HG02852 (cell line): ENCODE results near the gene ZIC4.

Source experiments
- ATAC-seq: cut with Tn5 transposase; IDR thresholded peaks from one replicate; pipeline ENCODE4 v1.9.1; 2021; ENCODE audit warnings: mild to moderate bottlenecking, moderate library complexity; ENCODE audit not compliant: unreplicated experiment

The ZIC4 gene

GRCh38 chr3:147406028-147406931 lies at the start of gene ZIC4:
Gene ZIC4 (minus strand): TSS chr3:147406543. CDS start chr3:147402797, 3,746 bp downstream.
- ATAC-seq = no peak

DNA sequence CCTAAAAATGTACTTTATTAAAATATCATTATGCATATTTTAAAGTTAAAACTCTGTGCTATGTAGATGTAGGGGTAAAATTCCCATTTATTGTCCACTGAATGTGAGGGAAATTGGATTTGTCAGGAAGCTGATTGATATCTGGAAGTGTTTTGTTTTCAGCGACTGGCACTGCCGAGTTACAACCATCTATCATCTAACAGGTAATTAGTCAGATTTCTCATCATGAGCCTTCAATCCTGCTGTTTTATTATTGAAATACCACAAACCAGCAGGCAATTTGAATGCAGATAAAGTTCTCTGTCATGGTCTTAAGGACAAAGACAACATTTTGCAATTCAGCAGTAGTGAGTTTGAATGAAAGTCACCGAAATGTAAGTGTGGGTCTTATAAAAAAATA lies 43.3 kb upstream of the ZIC4 start:
- ATAC-seq = no peak

DNA sequence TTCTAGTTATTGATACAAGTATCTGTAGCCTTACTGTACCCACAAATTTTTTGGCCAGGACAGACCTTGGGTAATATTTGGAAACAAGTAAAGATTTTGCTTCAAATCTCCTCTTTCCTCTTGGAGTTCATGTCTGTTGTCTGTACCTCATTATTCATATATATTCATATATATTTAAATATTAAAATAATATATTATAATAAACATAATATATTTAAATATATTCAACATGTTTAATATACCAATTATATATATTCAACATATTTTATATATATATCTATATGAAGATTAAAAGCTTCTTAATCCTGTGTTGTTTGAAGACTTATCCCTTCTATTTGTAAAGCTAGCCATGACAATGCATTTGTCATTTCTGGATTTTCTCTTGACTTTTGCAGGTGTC lies 40.9 kb upstream of the ZIC4 start:
- ATAC-seq = no peak

DNA sequence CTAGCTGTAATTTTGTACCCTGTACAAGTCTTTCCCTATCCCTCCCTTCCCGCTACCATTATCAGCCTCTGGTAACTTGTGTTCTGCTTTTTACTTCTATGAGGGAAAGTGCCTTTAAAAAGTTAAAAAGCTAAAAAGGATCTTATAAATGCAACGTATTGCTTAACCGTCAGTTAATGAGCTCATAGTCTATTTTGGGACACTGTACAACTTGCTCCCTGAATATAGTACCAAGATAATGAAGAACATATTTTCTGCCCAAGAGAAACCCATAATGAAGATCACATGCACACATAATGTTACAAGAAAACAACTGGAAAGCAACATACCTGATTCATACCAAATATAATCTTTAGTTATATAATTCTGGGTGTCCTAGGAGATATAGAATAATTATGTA lies 25.4 kb upstream of the ZIC4 start:
- no peak for ATAC-seq

DNA sequence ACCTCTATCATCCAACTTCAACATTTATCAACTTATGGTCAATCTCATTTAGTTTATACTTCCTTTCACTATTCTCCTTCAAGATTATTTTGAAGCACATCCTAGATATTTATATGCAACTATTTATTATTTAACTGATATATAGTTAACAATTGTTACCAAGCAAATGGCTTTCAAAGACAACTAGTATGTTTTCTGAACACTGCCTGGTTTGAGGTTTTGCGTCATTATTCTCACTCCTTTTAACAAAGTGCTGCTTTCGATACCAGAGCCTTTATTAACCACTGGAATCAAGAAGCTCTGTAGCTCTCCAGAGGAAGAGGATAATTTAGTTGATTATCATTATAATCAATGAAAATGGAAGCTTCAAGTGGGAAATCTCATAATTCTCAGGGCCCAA lies 22.4 kb upstream of the ZIC4 start:
- no peak for ATAC-seq

- no peak for ATAC-seq
Observed at GRCh38 chr3:147428326-147428725, 22.0 kb upstream of the ZIC4 start.

DNA sequence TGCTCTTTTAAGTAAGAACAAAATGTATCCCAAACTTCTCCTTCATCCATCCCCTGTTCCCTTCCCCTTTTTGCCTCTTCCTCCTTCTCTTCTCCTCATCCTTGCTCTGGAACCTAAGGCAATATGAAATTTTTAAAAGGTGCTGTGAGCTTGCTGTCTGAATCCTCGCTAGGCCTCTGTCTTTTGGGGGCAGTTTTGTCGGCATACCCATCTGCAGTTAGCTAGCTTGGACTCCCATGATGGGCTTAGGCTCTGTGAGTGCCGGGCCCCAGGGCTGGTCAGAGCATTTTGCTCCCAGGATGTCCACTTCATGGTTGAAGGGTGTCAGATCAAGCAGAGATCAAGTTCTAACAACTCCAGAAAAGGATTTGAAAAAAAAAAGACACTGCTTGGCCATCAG lies 21.4 kb upstream of the ZIC4 start:
- no peak for ATAC-seq

GRCh38 chr3:147426931-147427330 lies 20.6 kb upstream of the ZIC4 start:
- no peak for ATAC-seq

- no peak for ATAC-seq
Observed at GRCh38 chr3:147425388-147425850, 19.1 kb upstream of the ZIC4 start.

DNA sequence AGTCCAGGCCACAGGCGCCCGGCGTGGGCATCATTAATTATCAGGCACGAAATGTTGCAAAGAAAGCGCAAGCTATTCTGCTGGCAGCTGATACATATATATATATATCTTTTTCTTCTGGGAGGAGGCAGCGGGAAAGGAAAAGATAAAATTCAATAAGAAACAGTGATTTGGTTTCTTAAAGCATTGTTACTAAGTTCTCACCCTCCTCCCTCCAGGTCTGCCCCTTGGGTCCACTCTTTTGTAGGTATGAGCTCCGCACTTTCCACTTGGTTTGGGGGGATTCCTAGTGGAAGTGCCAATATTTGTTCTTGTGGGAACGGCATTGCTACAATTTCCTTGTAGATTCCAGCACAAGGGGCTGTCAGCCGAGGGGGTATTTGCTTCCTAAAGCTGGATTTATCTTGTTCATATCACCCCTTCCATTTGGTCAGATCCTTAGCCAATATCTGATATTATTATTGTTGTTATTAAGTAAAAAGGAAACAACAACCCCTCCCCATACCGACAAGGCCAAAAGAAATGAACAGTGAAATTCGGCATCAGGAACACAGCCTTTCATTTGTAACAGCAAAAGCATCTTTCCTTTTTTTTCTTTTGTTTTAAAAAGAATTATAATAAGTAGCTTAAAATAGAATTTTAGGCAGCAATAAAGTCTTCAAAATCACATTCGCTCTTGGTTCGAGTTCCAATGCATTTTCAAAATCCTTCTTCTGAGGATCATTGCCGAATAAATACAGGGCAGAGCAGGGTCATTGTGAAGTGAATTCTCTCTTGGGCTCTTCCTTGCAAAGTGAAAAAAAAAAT lies 18.4 kb upstream of the ZIC4 start:
- ATAC-seq = no peak

DNA sequence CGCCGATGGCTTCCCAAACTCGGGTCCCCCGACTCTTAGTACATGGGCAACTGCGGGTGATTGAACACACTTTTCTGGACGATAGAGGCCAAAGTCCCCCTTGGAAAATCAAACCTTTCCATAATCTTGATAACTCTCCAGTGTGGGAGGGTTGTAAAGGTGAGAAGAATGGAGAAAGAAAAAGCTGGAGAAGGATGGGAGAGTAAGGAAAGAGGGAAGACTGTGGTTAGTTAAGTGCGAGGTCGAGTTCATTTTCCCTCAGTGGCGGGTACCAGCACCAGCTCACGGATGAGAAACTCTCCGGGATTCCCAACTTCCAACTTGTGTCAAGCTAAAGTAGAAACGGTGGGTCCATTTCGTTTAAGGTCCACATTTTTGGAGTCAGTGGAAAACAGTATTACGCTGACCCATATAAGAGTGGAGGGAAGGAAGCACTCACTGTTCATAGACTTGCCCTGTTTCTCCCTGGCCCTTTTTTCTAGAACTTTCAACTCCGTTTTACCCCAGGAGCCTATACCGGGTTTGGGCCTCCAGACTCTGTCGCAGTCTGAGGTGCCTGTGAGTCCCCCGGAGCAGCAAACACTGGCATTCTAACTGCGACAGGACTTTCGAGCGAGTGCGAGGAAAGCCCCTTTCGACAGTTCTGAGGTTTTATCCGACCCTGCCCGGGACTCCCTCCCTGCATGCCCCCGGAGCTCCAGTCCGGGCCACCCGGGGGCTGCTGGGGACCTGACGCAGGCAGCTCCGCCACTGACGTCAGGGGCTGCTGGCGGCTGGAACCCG lies 17.6 kb upstream of the ZIC4 start:
- no peak for ATAC-seq

- no peak for ATAC-seq
Observed at GRCh38 chr3:147423537-147423797, 17.1 kb upstream of the ZIC4 start.

- ATAC-seq = no peak
Observed at GRCh38 chr3:147422601-147423536, 16.5 kb upstream of the ZIC4 start.

- no peak for ATAC-seq
Observed at GRCh38 chr3:147422196-147422595, 15.9 kb upstream of the ZIC4 start.

DNA sequence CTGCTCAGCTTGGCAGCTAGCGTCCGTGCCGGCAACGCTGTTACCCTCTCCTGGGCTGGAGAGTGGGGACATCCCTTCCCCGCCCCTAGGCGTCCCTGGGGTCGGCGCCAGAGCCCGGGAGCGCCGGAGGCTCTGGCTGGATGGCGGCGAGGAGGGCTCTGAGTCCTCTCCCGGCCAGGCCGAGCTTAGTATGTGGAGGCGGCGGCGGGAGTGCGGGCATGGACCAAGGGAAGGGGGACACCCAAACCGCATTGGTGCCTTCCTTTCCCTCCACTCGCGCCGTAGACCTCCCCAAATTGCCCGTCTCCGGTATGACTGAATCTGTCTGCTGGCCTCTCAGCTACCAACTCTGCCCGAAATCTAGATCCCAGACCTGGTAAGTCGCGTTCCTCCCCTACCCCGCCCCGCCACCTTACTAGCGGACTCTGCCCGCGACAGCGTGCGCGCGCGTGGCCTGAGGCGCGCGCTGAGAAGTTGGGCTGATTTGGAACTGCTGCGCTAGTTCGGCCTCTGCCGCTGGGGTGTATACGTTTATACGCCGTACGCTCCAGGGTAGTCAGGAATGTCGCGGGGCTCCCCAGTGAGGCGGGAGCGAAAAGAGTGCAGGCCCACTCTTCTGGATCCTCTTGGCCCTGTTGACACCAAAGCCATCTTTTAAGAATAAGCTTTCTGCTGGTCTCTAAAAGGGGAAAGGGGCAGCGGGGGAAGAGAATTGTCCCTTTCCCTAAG lies 15.0 kb upstream of the ZIC4 start:
- no peak for ATAC-seq

GRCh38 chr3:147420353-147421183 lies 14.2 kb upstream of the ZIC4 start:
- no peak for ATAC-seq

DNA sequence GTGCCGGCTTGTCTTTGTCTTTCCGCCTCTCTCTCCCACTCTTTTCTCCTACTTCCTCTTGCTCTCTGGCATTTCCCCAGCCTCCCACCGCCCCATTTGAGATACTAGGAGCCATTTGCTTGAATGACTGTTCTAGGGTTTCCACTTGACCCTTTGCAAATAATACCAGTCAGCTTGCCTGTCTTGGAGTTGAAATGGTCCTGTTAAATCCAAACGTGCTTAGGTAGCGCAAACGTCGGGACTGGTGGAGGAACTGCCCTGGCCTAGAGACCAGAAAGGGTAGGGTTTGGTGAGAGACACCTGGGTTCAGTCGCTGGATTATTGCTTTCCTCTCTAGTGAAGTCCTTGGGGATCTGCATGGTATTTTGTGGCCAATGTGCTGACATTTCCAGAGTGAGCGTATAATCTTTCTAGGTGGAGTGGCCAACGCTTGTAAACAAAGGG lies 13.5 kb upstream of the ZIC4 start:
- ATAC-seq = no peak

GRCh38 chr3:147418808-147419701 lies 12.7 kb upstream of the ZIC4 start:
- no peak for ATAC-seq
